OCI-LY7 (cell line): ENCODE data around the gene RPL29.

Source experiments
- EZH2phosphoT487 ChIP-seq: fragments of 200-600 bp; sonication (generic); IDR thresholded peaks from 2 replicates; pipeline ENCODE4 v1.6.1; 2018; ENCODE audit warnings: low read depth, borderline replicate concordance, mild to moderate bottlenecking, mixed run types, antibody characterized with exemption, low read length, moderate library complexity, mixed read lengths
- TF ChIP-seq, protein P1 (sequence below): fragments of 200-600 bp; sonication (generic); conservative IDR thresholded peaks from 2 replicates; pipeline ENCODE4 v1.5.1; 2014; ENCODE audit warnings: mild to moderate bottlenecking, antibody characterized with exemption, low read length, moderate library complexity, mixed read lengths

DNA sequence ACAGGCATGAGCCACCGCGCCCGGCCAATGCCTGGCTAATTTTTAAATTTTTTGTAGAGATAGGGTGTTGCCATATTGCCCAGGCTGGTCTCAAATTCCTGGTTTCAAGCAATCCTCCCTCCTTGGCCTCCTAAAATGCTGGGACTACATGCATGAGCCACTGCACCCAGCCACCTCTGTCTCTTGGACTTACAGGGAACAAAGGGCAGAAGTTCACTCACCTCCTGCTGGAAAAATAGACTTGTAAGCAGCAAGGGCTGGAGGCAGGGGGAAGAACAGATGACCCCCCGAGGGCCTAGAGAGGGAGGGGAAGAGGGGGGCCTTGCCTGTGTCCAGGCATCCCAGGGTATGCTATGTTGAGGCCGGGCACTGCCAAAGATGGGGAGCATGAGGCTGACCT is 38.5 kb upstream of the RPL29 start:
- TF ChIP-seq, protein P1, sequence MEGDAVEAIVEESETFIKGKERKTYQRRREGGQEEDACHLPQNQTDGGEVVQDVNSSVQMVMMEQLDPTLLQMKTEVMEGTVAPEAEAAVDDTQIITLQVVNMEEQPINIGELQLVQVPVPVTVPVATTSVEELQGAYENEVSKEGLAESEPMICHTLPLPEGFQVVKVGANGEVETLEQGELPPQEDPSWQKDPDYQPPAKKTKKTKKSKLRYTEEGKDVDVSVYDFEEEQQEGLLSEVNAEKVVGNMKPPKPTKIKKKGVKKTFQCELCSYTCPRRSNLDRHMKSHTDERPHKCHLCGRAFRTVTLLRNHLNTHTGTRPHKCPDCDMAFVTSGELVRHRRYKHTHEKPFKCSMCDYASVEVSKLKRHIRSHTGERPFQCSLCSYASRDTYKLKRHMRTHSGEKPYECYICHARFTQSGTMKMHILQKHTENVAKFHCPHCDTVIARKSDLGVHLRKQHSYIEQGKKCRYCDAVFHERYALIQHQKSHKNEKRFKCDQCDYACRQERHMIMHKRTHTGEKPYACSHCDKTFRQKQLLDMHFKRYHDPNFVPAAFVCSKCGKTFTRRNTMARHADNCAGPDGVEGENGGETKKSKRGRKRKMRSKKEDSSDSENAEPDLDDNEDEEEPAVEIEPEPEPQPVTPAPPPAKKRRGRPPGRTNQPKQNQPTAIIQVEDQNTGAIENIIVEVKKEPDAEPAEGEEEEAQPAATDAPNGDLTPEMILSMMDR, result no peak
- no peak for TF ChIP-seq EZH2phosphoT487
